Lower lobe of right lung (tissue), 2 donors: Measurements from ENCODE around the gene TANGO2. TPM values are rescaled to one million over a fixed set of nuclear protein-coding genes. Genes with fewer than 3 reads are reported as not detected.

ENCODE experiments used
- ATAC-seq, 2 donors: fragments of 200-7000 bp; cut with Tn5 transposase; one replicate each; pipeline ENCODE4 v1.9.1; 2020 to 2022; ENCODE audit warnings: mild to moderate bottlenecking in 2 of 2, moderate library complexity in 2 of 2
- DNase-seq: peaks from one replicate; pipeline ENCODE4 v3.0.0-alpha.2; 2020
- H3K27ac ChIP-seq: fragments of 200-600 bp; one replicate; pipeline ENCODE4 v1.8.0; 2022
- H3K27me3 ChIP-seq: fragments of 200-600 bp; one replicate; pipeline ENCODE4 v1.8.0; 2022; ENCODE audit warnings: low read depth
- H3K36me3 ChIP-seq: fragments of 200-600 bp; one replicate; pipeline ENCODE4 v1.8.0; 2022; ENCODE audit warnings: mild to moderate bottlenecking
- H3K4me1 ChIP-seq: fragments of 200-600 bp; one replicate; pipeline ENCODE4 v1.8.0; 2022
- H3K4me3 ChIP-seq: fragments of 200-600 bp; one replicate; pipeline ENCODE4 v1.8.0; 2022; ENCODE audit warnings: mild to moderate bottlenecking
- H3K9me3 ChIP-seq: fragments of 200-600 bp; one replicate; pipeline ENCODE4 v1.8.0; 2022
- CTCF ChIP-seq: fragments of 200-600 bp; IDR thresholded peaks from one replicate; pipeline ENCODE4 v1.8.0; 2022; ENCODE audit warnings: antibody characterized with exemption, mild to moderate bottlenecking
- intact Hi-C: fragments of 100-400 bp; cut with DNase I; formaldehyde crosslinking; loops from one replicate; pipeline ENCODE4 v1.11.0; 2022
- total RNA-seq: library from RNA; stranded (reverse); fragmentation: NEBNext Ultra II Directional; extraction: Animal tissue kit (Norgen Biotek cat#: 25700); gene quantifications from one replicate; pipeline ENCODE4 v1.2.1, GENCODE V29; 2021
- donor health status: DM: no; HTN: yes; CAD: no; lungs with severe emphysema.

TANGO2 gene
- total RNA-seq, 1 donor from 2014 or later, result 45.1 TPM

GRCh38 chr22:20010307-20011122, 10.4 kb upstream of the TANGO2 start:
- no peaks in the 10 kb centered on the region for H3K9me3 ChIP-seq
- H3K4me1 ChIP-seq, result peaks cover 15% of the 10 kb centered on the region
- no peaks in the 10 kb centered on the region for H3K36me3 ChIP-seq
- H3K4me3 ChIP-seq, result no peak overlapping the region
- TF ChIP-seq CTCF, result no peak
- DNase-seq (no peak), ATAC-seq (no peak)
- H3K27ac ChIP-seq, result no peak overlapping the region
- no peaks in the 10 kb centered on the region for H3K27me3 ChIP-seq
- intact Hi-C loops, result no loop called here

GRCh38 chr22:20011123-20011992, 9.6 kb upstream of the TANGO2 start:
- DNase-seq (no peak), ATAC-seq (no peak)
- intact Hi-C loops, result no loop called here
- H3K27ac ChIP-seq, result no peak overlapping the region
- H3K9me3 ChIP-seq, result no peaks in the 10 kb centered on the region
- no peak overlapping the region for H3K4me3 ChIP-seq
- H3K36me3 ChIP-seq, result no peaks in the 10 kb centered on the region
- TF ChIP-seq CTCF, result no peak
- H3K4me1 ChIP-seq, result peaks cover 22% of the 10 kb centered on the region
- H3K27me3 ChIP-seq, result no peaks in the 10 kb centered on the region

- intact Hi-C loops, result no loop called here
- ATAC-seq, result no peak
Measured at GRCh38 chr22:20011993-20012740, 8.7 kb upstream of the TANGO2 start.

GRCh38 chr22:20012741-20013331, 8.1 kb upstream of the TANGO2 start:
- H3K9me3 ChIP-seq, result no peaks in the 10 kb centered on the region
- no peak overlapping the region for H3K27ac ChIP-seq
- no peak overlapping the region for H3K4me3 ChIP-seq
- H3K36me3 ChIP-seq, result no peaks in the 10 kb centered on the region
- no peak for TF ChIP-seq CTCF
- intact Hi-C loops, result no loop called here
- H3K4me1 ChIP-seq, result peaks cover 30% of the 10 kb centered on the region
- DNase-seq (no peak), ATAC-seq (no peak)
- no peaks in the 10 kb centered on the region for H3K27me3 ChIP-seq

More at GRCh38 chr22:20011993-20012740, 8.7 kb upstream of the TANGO2 start:
- no peak overlapping the region for H3K27ac ChIP-seq
- DNase-seq, result no peak
- H3K4me3 ChIP-seq, result no peak overlapping the region
- no peaks in the 10 kb centered on the region for H3K9me3 ChIP-seq
- H3K27me3 ChIP-seq, result no peaks in the 10 kb centered on the region
- H3K36me3 ChIP-seq, result no peaks in the 10 kb centered on the region
- H3K4me1 ChIP-seq, result peaks cover 23% of the 10 kb centered on the region
- TF ChIP-seq CTCF, result no peak

GRCh38 chr22:20013382-20013871, 7.5 kb upstream of the TANGO2 start:
- Histone ChIP-seq H3K36me3 (no peaks in the 10 kb centered on the region), H3K9me3 (no peaks in the 10 kb centered on the region), H3K4me1 (peaks cover 31% of the 10 kb centered on the region), H3K27me3 (no peaks in the 10 kb centered on the region), H3K27ac (no peak overlapping the region), H3K4me3 (no peak overlapping the region)
- ATAC-seq, result peak; percentile 28 to 36
- intact Hi-C loops, result no loop called here
- TF ChIP-seq CTCF, result peak; percentile 83
- DNase-seq, result peak; percentile 78
